B cell (primary cell): ENCODE data around the gene CDT1. TPM values are rescaled to one million over a fixed set of nuclear protein-coding genes. Genes with fewer than 3 reads are reported as not detected.
A peak's percentile ranks its signal among the peaks of the same experiment; 100 is the strongest.

Source experiments
- ATAC-seq: fragments of 200-7000 bp; cut with Tn5 transposase; one replicate; pipeline ENCODE4 v1.10.0; 2021; ENCODE audit warnings: low read depth, mild to moderate bottlenecking, moderate number of reproducible peaks, moderate library complexity
- CTCF ChIA-PET: fragments of 350-600 bp; sonication (Branson Sonifier 250); formaldehyde crosslinking; loops from one replicate; lab custom pipeline; 2021; ENCODE audit warnings: antibody characterized with exemption, inconsistent platforms; lab: Charles Lee
- POLR2A ChIA-PET: fragments of 350-600 bp; sonication (Branson Sonifier 250); formaldehyde crosslinking; loops from one replicate; lab custom pipeline; 2021; ENCODE audit warnings: antibody characterized with exemption; lab: Charles Lee
- DNase-seq: peaks from one replicate; pipeline ENCODE4 v3.0.0; 2013
- H2AFZ ChIP-seq: 2 replicates; pipeline ENCODE4 v1.6.1; 2012; ENCODE audit warnings: mild to moderate bottlenecking, low read depth, low read length; ENCODE audit not compliant: insufficient read depth, poor library complexity, severe bottlenecking
- H3K27ac ChIP-seq, 2 donors: 1 replicate in 1 of 2; 2 replicates in 1 of 2; pipeline ENCODE4 v1.5.1; 2012 to 2013; ENCODE audit warnings: low read length in 2 of 2, mild to moderate bottlenecking in 2 of 2, moderate library complexity in 1 of 2
- H3K27me3 ChIP-seq, 4 experiments: fragments of 200-600 bp in 1 of 4; sonication (generic) in 1 of 4; replicated peaks in 1 of 4; 1 replicate in 2 of 4; 2 replicates in 2 of 4; pipeline versions ENCODE4 v1.6.1 to v1.7.0; 2013 to 2016; ENCODE audit warnings: low read length in 3 of 4, mild to moderate bottlenecking in 2 of 4, mixed read lengths in 1 of 4, moderate library complexity in 1 of 4; ENCODE audit not compliant: insufficient read depth in 4 of 4, control insufficient read depth in 3 of 4; ENCODE audit errors: control extremely low read depth in 1 of 4
- H3K36me3 ChIP-seq, 2 experiments: replicated peaks in 1 of 2; 1 replicate in 1 of 2; 2 replicates in 1 of 2; pipeline versions ENCODE4 v1.6.1 to v1.7.1; 2013; ENCODE audit warnings: low read length in 1 of 2; ENCODE audit not compliant: insufficient read depth in 2 of 2, control insufficient read depth in 1 of 2; ENCODE audit errors: control extremely low read depth in 1 of 2, extremely low read depth in 1 of 2
- H3K4me1 ChIP-seq, 2 donors: fragments of 200-600 bp in 1 of 2; sonication (generic) in 1 of 2; 1 replicate in 1 of 2; 2 replicates in 1 of 2; pipeline versions ENCODE4 v1.5.1 to v1.6.1; 2013 to 2017; ENCODE audit warnings: low read length in 2 of 2; ENCODE audit not compliant: control insufficient read depth in 2 of 2, insufficient read depth in 2 of 2
- H3K4me2 ChIP-seq: replicated peaks from 2 replicates; pipeline ENCODE3; 2012; ENCODE audit warnings: mild to moderate bottlenecking, low read depth, low read length; ENCODE audit not compliant: poor library complexity, severe bottlenecking
- H3K4me3 ChIP-seq, 5 experiments: fragments of 200-600 bp in 1 of 5; sonication (generic) in 1 of 5; 1 replicate in 3 of 5; 2 replicates in 2 of 5; pipeline versions ENCODE4 v1.5.1 to v1.7.0; 2011 to 2016; ENCODE audit warnings: low read length in 4 of 5, mild to moderate bottlenecking in 4 of 5, low read depth in 2 of 5, control low read depth in 1 of 5, moderate library complexity in 1 of 5; ENCODE audit not compliant: insufficient read depth in 1 of 5; ENCODE audit errors: control extremely low read depth in 1 of 5, extremely low read depth in 1 of 5
- H3K79me2 ChIP-seq: fragments of 200-600 bp; sonication (generic); one replicate; pipeline ENCODE4 v1.6.0; 2016; ENCODE audit warnings: low read length; ENCODE audit not compliant: control insufficient read depth, insufficient read depth
- H3K9ac ChIP-seq: fragments of 200-600 bp; sonication (generic); 2 replicates; pipeline ENCODE4 v1.6.1; 2017; ENCODE audit warnings: mild to moderate bottlenecking, low read length, moderate library complexity
- H3K9me3 ChIP-seq, 3 donors: one replicate each; pipeline versions ENCODE4 v1.6.1 to v1.7.1; 2013; ENCODE audit warnings: low read length in 2 of 3; ENCODE audit not compliant: control insufficient read depth in 2 of 3, insufficient read depth in 1 of 3; ENCODE audit errors: control extremely low read depth in 1 of 3
- H4K20me1 ChIP-seq: 2 replicates; pipeline ENCODE4 v1.6.0; 2012; ENCODE audit warnings: mild to moderate bottlenecking, low read length; ENCODE audit not compliant: insufficient read depth, control insufficient read depth, poor library complexity, severe bottlenecking
- H3K27ac Mint-ChIP-seq: one replicate; pipeline ENCODE4 v1.8.0; 2021; ENCODE audit warnings: mixed read lengths
- H3K27me3 Mint-ChIP-seq: one replicate; pipeline ENCODE4 v1.8.0; 2021; ENCODE audit warnings: mixed read lengths
- H3K4me1 Mint-ChIP-seq: one replicate; pipeline ENCODE4 v1.8.0; 2021; ENCODE audit warnings: mixed read lengths
- H3K4me3 Mint-ChIP-seq: one replicate; pipeline ENCODE4 v1.8.0; 2021; ENCODE audit warnings: mixed read lengths
- H3K9me3 Mint-ChIP-seq: one replicate; pipeline ENCODE4 v1.8.0; 2022; ENCODE audit warnings: mixed read lengths; ENCODE audit not compliant: insufficient read depth
- CTCF ChIP-seq: fragments of 200-600 bp; IDR thresholded peaks from one replicate; pipeline ENCODE4 v1.8.0; 2022; ENCODE audit warnings: antibody characterized with exemption, mild to moderate bottlenecking
- EZH2 ChIP-seq: IDR thresholded peaks from 2 replicates; pipeline ENCODE4 v1.6.1; 2012; ENCODE audit warnings: borderline replicate concordance, low read depth, mild to moderate bottlenecking, moderate library complexity, low read length; ENCODE audit not compliant: insufficient read depth, poor library complexity, severe bottlenecking
- WGBS: methylation state at CpG from one replicate; pipeline ENCODE4 v1.1.5; 2013; ENCODE audit warnings: missing lambda C conversion rate; ENCODE audit not compliant: insufficient coverage; 5-methylcytosine and 5-hydroxymethylcytosine counted together
- intact Hi-C: fragments of 100-400 bp; cut with micrococcal nuclease; formaldehyde crosslinking; loops from one replicate; pipeline ENCODE4 v1.10.0; 2022
- polyA plus RNA-seq: library from polyadenylated mRNA; depleted of rRNA; stranded (reverse); fragments of >200 nt; gene quantifications from 2 replicates; pipeline ENCODE4 v1.2.3, GENCODE V29; 2012
- total RNA-seq, 2 donors: library from RNA; stranded (reverse); fragments of 120-200 nt in 1 of 2; gene quantifications; 1 replicate in 1 of 2; 2 replicates in 1 of 2; pipeline versions ENCODE4 v1.2.3 to v1.2.4, GENCODE V29; 2013 to 2022

Gene CDT1
- total and polyA plus RNA-seq, 2 donors (not counting 1 experiment from before 2014, with no cell fraction given): 0.27 to 0.36 TPM

DNA sequence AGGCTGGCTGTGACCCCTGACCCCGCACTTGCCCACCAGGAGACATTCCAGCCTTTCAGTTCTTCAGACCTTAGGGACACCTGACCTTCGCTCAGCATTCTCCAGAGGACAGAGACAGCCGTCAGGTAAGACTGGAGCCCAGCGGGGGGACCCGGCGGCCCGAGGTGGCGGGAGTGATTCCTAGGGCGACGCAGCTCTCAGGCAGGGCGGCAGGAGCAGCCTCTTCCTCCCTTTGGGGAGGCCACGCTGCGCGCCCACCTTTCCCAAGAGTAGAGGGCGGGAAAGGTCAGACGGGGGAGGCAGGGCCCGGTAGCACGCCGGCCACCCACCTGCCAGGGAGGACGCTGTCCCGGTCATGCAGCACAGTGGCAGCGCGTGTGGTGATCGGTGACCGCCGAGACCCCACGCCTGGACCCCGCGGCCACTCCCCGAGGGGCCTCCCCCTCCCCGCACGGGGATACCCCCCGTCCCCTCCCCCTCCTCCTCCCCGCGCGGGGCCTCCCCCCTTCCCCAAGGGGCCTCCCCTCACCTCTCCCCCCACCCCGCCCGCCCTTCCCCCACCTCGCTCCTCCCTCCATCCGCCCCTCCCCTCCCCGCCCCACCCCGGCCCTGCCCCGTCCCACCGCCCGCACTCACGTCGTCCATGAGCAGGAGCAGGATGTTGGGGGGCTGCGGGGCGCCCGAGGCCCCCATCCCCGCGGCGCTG lies 52.7 kb downstream of the CDT1 start:
- Histone ChIP-seq H3K27me3 (no peaks in the 10 kb centered on the region), H3K4me1 (peaks cover 30 to 36% of the 10 kb centered on the region in 2 donors), H3K9ac (peak overlapping the region; percentile 87), H3K9me3 (no peaks in the 10 kb centered on the region), H3K4me3 (peak overlapping the region in 4 of 5 experiments; percentile 83 to 98 (median 96)), H3K27ac (peak overlapping the region; percentile 41 to 84), H3K36me3 (peaks cover 0 to 19% of the 10 kb centered on the region in 2 experiments), H2AFZ (peak overlapping the region; percentile 92), H3K4me2 (peak overlapping the region; percentile 91), H4K20me1 (peaks cover 40% of the 10 kb centered on the region), H3K79me2 (peaks cover 44% of the 10 kb centered on the region)
- WGBS: 37% methylated on average over 32 of the region's 53 CpGs
- peak overlapping the region; percentile 94 for H3K27ac Mint-ChIP-seq
- peak; percentile 17 for ATAC-seq
- H3K4me3 Mint-ChIP-seq: peak overlapping the region; percentile 97
- peaks cover 39% of the 10 kb centered on the region for H3K4me1 Mint-ChIP-seq
- TF ChIP-seq EZH2 (no peak), CTCF (no peak)
- intact Hi-C loops: loop anchor here (2.0 kb wide), 2 partner anchors 53 to 65 kb away; partner anchors contain the start of gene CDT1
- DNase-seq: peak; percentile 52
- no peaks in the 10 kb centered on the region for H3K9me3 Mint-ChIP-seq
- no peaks in the 10 kb centered on the region for H3K27me3 Mint-ChIP-seq
- ChIA-PET CTCF (interaction anchor here (1.0 to 3.0 kb wide), 7 partner anchors 24 to 771 kb away, joined by 3 to 50 read pairs (median 5); partner anchors contain the start of genes APRT and ZNF778), POLR2A (interaction anchor here (1.3 to 1.9 kb wide), 2 partner anchors 44 to 111 kb away, joined by 3 to 11 read pairs; partner anchors contain the start of gene APRT)
